NCI-H1694 (cell line): ENCODE data around the gene RSPH6A.

Source experiments
- DNase-seq: peaks from one replicate; lab custom pipeline; 2025; lab: John Stamatoyannopoulos, UW

Gene RSPH6A

GRCh38 chr19:45814851-45815480 is at the start of gene RSPH6A:
RSPH6A (minus strand) TSS chr19:45815308; CDS start chr19:45815176, 132 bp downstream.
- no peak for DNase-seq

GRCh38 chr19:45864629-45865082 is 49.5 kb upstream of the RSPH6A start:
- no peak for DNase-seq

DNA sequence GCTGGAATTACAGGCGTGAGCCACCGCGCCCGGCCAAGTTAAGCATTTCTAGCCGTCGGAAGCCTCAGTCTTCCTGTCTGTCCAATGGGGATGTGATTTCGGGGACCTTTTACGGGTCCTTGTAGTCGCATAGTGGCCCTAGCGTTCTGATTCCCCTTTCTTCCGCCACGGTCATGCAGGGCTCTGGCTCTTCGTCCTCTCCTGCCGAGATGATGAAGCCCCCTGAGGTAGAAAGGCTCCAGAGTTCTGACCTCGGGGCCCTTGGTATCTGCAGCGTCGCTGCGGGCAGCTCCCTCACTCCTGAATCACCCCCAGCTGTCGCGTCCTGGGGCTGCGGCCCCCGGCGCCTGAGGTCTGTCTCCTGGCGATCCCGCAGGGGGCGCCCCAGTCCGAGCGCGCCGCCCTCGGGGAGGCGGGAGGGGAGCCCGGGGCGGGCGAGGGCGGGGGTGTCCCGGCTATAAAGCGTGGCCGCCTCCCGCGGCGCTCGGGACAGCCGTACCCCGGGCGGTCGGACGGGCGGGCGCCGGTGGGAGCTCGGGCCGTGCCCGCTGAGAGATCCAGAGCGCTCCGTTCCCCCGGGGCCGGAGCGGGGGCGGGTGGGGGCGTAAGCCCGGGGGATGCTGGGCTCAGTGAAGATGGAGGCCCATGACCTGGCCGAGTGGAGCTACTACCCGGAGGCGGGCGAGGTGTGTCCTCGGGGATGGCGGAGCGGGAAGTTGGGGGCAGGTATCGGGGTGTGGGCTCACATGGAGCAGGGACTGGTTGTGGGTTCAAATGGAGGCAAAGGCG is 48.9 kb upstream of the RSPH6A start, which contains the start of gene FOXA3:
FOXA3 (plus strand) TSS at position 487 of the 789 bp plus-strand sequence; CDS start at position 618, 131 bp downstream.
- no peak for DNase-seq

DNA sequence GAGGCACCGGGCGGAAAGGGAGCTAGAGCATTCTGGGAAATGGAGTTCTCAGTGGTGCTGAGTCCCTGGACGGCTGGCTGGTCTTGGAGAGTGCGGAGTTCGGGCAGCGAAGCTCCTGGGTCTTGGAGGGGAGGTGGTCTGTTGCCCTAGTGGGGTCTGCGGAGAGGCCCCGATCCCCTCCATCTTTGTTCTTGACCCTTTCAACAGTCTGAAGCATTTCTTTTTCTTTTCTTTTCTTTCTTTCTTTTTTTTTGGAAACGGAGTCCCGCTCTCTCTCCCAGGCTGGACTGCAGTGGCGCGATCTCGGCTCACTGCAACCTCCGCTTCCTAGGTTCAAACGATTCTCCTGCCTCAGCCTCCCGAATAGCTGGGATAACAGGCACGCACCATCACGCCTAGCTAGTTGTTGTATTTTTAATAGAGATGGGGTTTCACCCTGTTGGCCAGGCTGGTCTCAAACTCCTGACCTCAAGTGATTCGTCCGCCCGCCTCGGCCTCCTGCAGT is 48.3 kb upstream of the RSPH6A start:
- no peak for DNase-seq

DNA sequence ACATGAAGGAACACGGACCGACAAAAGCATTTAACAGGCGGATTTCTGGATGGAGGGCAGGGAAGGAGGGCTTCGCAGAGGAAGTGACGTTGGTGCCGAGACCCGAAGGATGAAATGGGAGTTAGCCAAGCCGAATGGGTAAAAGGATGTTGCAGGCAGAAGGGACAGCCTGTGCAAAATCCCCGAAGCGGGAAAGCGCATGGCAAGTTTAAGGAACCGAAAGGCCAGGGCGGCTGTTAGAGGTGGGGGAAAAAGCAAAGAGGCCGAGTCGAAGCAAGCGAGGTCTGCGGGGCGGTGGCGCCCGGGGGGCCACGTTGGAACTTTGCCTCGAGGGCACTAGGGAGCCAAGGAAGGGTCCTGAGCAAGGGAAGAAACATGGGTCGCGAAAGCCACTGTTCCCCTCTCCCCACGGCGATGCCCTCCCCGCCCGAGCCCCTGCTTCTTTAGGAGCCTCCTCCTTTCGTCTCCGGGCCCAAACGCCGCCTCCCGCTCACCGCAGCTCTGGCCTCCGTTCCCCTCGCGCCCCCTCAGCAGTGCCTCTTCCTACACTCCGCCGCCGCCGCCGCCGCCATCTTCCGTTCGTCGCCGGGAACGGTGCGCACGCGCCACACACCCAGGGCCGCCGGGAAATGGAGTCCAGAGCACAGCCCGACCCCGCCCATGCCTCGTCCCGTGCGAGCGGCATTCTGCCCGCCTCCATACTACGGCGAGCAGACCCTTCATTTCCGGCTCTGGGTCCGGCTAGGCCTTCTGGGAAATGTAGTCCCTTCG is 47.6 kb upstream of the RSPH6A start, which contains the start of gene SYMPK:
SYMPK (minus strand) TSS at position 584 of the 771 bp plus-strand sequence. CDS start 8,652 bp downstream, outside the sequence.
- DNase-seq: peak; percentile 97

DNA sequence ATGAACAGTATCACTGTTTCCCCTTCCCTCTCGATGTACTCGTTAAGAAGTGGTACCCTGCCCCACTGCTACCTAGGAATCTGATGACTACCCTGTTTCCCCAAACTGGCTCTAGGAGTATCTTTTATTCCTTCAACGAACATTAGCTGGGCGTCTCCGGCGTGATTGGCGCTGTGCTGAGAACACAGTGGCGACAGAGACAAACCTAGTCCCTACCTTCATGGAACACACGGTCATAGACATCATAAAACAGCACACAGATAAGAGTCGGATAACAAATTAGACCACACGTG is 47.1 kb upstream of the RSPH6A start:
- no peak for DNase-seq

- DNase-seq: no peak
These were observed 45.5 kb upstream of the RSPH6A start for GRCh38 chr19:45860359-45861259.

- no peak for DNase-seq
These were observed 39.2 kb upstream of the RSPH6A start for GRCh38 chr19:45854167-45854778.

GRCh38 chr19:45852983-45853382 is 37.9 kb upstream of the RSPH6A start:
- no peak for DNase-seq

DNA sequence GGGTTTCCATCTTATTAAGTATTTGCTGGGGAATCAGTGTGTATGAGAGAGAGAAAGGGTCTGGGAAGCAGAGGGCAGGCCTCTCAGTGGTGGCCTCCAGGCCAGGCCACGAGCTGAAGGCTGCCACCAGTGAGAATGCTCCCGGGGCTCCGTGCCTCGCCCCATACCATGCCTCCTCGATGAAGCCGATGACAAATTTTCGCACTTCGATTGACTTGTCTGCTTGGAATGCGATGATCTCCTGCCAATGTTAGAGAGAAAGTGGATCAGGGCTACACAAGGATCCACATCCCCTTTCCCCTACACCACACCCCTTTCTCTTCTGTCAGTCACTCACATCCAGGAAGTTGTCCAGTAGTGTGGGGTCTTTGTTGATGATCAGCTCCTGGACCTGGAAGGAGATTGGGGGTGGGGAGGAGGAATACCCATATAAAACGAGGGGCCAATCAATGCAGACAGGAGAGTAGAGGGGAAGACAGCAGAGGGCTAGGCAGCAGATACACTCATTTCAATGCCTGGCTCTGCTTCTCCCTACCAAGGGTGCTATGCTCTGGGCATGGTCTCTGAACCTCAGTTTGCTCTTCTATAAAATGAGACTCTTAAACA is 37.1 kb upstream of the RSPH6A start:
- DNase-seq: no peak

DNA sequence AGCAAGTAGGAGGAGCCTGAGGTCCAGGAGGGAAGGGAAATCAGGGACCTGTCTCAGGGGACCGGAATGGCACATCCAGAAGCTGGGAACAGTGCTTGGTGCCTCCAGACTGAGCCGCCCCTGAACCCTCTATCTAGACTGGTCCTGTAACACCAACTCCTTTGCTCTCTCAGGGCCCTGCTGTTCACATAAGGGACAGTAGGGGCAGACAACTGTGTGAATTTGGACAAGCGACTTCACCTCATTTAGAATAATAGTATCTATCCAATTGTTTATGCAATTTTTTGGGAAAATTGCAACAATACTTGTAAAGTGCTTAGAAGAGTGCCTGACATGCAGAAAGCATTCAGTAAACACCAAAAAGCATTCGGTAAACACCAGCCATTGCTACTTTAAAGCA is 33.8 kb upstream of the RSPH6A start:
- no peak for DNase-seq

- no peak for DNase-seq
These were observed 32.6 kb upstream of the RSPH6A start for GRCh38 chr19:45847663-45848062.

DNA sequence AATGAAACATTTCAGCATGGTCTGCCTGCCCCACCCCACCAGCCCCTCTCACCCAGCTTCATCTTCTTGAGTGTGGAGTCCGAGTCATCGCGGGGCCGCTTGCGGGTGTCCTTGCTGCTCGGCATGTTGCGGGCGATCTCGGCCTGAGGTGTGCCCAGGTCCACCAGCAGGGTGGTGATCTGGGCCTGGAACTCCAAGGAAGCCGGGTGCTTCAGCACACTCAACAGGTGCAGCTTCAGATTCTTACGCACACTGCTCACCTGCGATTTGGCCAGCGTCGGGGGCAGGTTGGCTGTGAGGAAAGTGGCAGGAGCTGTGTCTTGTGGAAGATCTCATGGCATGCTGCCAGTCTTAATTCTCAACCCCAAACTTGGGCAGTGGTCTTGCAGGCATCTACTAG is 27.1 kb upstream of the RSPH6A start:
- DNase-seq: no peak

DNA sequence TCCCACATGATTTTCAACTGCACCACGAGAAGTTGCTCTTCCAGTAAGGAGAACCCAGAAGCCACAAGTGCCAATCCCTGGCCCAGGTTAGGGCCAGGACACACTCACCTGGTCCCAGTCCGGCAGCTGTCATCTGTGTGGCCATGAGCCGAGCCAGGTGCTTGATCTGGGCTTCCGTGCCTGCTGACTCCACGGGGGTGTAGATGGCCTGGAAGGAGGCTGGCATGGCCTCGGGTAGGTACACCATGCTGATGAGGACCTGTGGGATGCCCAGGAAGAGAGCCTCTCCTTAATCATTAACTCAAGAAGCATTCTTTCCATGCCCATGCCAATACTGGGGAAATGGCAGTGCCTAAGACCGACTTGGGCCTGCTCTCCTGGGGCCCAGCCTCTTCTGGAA is 19.9 kb upstream of the RSPH6A start:
- DNase-seq: no peak

DNA sequence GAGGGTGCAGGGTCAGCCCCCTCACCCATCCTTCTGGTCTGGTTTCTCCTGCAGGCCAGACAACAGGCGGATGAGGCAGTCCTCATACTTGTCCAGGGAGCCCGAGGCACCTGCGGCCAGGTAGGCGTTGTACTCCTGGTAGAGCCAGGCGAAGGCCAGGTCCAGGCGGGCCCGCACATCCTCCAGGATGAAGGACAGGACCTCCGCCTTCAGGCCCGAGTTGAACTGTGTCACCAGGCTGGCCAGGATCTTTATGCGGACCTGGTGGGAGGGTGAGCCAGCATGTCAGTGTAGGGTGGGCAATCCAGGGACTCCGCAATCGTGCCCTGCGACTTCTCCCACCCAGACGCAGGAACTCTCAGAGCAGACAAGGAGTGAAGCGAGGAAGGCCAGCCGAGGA is 13.8 kb upstream of the RSPH6A start:
- DNase-seq: no peak

DNA sequence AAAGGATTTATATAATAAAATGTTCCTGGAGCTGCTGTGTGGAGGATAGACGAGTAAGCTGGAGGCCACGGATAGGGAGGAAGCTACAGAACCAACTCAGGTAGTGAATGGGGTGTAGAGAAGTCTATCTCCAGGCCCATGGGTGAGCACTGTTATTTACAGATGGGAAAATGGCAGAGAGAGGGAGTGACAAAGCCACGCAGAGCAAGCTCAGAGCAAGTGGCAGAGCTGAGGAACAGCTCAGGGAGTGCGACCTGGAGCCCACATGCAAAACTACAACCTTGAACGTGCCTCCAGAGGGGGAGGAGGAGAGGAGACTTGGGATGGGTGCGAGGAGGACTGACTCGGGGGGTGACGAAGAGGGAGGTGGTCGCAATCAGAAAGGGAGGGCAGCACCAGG is 13.4 kb upstream of the RSPH6A start:
- DNase-seq: no peak

DNA sequence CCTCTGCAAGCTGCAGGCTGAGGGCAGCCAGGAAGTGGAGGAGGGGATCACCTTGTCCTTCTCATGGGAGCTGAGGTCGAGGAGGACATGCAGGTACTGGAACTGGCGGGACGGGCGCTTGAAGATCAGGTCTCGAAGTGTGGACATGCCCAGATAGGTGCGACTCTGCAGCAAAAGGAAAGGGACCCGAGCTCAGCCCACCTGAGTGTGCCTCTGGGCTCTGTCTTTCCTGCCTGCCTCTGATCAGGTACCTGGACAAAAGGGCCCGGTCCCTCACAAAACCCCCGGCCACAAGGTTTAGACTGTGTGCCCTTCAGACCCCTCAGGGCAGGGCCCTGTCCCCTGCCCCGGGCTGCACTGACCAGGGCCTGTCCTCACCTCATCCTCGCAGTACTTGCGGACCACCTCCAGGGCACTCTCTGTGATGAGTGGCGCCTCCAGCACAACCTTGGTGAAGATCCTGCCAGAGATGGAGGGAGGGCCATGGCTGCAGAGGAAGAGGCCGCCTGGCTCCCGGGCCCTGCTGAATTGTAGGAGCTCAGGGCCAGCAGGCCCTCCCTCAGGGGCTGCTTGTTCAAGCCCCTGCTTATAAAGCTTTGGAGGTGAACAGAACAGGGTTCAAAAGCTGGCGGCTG is 12.5 kb upstream of the RSPH6A start:
- no peak for DNase-seq

DNA sequence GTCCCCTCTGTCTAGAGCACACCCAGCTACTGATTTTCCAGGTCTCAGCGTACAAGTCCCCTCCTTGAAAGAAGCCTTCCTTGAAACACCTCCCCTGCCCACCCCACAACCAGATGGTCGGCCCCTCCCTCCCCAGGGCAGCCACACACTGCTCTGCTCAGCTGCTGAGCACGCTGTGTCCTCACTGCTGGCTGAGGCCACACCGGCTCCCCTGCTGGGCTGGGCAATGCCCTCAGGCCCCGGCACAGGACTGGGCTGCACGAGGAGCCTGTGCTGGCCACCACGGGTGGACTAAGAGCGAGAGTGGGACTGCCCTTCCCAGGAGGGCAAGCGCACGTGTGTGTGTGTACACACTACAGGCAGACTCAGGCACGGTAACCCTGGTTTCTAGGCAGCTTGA is 11.8 kb upstream of the RSPH6A start:
- DNase-seq: no peak

GRCh38 chr19:45825917-45826893 is 11.1 kb upstream of the RSPH6A start:
- no peak for DNase-seq
